ENCODE measurements around the gene LKAAEAR1.

The LKAAEAR1 gene

DNA sequence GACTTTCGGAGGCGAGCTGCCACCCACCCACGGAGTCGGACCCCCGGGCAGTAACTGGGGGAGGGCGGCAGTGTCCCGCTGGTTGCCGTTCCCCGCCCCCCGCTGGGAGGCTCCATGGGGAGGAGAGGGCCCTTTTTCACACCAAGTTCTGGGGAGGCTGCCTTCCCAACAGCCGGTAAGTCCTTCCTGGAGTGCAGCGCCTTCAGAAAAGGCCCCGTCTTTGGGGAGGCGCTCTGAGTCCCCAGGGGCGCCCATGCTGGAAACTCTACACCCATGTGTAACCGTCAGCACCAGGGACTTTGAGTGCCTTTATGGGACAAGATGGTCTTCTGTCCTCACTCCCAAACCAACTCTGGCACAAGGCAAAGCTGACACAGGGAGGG is 34.3 kb downstream of the LKAAEAR1 start:
- DNase-seq = no peak

- DNase-seq = peak; percentile 49
Measured at GRCh38 chr20:64049060-64049877, 34.9 kb downstream of the LKAAEAR1 start, which contains the start of gene SOX18. TSS of gene SOX18 (minus strand) at chr20:64049639. CDS start at chr20:64049516, 123 bp downstream.

- DNase-seq = peak; percentile 22
Measured at GRCh38 chr20:64048402-64049044, 35.7 kb downstream of the LKAAEAR1 start.

- no peak for DNase-seq
Measured at GRCh38 chr20:64047968-64048401, 36.2 kb downstream of the LKAAEAR1 start.

GRCh38 chr20:64047046-64047389 is 37.2 kb downstream of the LKAAEAR1 start:
- DNase-seq = no peak

DNA sequence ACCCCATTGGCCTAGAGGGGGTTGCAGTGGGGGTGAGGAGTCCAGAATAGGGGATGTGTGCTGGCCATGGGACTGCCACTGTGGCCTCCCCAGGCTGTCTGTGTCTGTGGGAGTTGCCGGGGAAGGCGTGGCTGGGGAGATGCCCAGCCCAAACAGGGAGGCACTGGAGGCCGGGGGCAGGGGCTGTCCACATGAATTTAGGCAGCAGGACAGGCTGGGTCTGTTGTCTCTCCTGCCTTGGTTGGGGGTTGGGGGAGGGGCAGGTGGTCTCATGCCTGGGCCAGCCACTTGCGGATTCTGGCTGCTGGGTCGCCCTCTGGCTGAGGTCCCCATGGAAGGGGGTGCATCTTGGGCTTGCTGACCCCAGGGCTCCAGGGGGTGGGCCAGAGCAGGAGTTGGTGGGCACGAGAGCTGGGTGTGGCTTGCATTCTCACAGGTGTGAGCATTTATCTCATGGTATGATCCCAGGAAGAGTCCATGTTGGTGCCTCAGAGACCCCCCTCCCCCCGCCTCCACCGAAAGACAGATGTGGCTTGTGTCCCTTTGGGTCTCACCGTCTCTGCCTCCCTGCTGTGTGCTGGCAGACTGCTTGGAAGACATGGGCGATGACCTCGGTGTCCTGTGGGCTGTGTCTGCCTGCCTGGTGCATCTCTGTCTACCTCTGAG is 38.7 kb downstream of the LKAAEAR1 start:
- DNase-seq = no peak

GRCh38 chr20:64044484-64045247 is 39.5 kb downstream of the LKAAEAR1 start:
- no peak for DNase-seq

DNA sequence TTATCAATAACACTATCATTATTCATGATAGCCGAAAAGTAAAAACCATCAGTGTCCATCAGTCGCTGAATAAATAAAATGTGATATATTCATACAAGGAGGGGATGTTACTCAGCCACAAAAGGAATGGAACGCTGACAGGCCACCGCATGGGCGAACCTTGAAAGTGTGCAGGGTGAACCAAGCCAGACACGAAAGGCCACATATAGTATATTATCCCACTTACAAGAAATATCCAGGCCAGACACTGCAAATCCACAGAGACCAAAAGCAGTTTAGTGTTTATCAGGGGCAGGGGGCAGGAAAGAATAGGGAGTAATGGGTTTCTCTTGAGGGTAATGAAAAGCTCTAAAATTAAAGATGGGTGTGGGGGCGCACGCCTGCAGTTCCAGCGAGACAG is 40.4 kb downstream of the LKAAEAR1 start:
- no peak for DNase-seq

DNA sequence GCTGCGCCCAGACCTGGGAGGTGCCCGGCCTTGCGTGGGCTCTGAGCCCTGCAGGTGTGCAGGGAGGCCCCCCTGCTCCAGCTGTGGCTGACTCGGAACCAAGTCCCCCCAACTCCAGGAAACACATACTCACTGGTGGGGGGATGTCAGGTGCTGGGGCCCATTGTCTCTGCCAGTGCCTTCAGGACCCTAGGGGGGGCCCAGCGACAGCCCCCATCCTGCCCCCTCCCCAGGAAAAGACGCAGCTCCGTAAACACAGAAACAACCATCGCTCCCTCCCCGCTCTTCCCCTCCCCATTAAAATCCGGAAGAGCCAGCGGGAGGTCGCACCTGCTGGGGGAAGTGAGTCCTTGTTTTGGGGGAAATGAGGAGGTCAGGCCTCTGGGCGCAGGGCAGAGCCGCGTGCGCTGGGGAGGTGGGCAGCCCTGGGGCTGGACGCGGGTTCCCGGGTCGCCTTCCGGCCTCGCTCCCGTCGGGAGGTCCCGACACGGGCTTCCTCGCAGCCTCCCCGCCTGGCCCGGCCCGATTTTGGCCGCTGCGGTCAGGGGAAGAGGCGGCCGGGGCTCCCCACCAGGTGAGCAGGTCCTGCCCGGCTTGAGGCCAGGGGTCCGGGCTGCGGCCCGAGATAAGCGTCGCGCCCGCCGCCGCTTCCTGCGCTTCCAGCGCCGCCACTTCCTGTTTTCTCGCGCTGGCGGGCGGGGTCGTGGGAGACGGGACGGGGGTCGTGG is 42.0 kb downstream of the LKAAEAR1 start:
- no peak for DNase-seq

DNA sequence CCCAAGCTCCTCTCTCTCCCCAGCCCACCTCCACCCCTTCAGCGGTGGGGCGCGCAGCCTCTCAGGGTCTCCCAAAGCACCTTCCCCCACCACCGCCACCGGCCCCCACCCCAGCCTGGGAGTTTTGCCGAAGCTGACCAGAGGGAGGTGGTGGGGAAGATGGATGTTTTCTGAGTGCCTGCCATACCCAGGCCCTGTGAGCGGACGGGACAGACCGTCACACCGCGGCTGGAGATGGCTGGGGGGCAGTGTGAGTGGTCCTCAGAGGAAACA is 42.5 kb downstream of the LKAAEAR1 start:
- no peak for DNase-seq

DNA sequence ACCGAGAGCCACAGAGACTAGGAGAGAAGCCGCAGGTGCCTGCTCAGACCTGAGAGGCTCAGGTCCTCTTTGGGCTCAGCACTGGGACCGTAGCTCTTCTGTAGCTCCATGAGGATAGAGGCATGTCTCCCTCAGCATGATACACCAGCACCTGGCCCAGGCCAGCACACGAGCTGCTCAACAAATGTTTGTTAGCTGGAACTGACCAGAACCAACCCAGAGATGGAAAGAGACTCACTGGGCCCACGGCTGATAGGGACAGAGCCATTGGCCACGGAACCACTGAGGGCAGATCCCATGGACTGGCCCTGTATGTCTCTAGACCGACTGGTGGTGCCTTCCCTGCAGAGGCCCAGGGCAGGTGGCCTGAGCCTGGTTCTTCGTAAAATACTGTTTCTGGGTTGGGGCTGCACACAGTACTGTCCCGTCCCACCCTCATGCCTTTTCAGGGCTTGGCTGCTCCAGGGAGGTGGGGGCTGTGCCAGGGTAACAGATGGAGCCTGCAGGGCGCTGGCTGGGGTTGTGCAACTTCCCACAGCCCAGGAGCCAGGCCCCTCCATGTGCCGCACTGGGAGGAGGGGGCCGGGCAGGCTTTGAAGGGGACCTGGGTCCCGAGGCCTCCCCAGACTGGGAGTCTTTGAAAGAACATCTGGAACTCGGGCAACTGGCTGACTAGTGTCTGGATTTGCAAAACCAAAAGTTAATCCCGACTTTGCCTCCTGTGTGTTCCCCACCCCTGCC is 43.0 kb downstream of the LKAAEAR1 start:
- no peak for DNase-seq

DNA sequence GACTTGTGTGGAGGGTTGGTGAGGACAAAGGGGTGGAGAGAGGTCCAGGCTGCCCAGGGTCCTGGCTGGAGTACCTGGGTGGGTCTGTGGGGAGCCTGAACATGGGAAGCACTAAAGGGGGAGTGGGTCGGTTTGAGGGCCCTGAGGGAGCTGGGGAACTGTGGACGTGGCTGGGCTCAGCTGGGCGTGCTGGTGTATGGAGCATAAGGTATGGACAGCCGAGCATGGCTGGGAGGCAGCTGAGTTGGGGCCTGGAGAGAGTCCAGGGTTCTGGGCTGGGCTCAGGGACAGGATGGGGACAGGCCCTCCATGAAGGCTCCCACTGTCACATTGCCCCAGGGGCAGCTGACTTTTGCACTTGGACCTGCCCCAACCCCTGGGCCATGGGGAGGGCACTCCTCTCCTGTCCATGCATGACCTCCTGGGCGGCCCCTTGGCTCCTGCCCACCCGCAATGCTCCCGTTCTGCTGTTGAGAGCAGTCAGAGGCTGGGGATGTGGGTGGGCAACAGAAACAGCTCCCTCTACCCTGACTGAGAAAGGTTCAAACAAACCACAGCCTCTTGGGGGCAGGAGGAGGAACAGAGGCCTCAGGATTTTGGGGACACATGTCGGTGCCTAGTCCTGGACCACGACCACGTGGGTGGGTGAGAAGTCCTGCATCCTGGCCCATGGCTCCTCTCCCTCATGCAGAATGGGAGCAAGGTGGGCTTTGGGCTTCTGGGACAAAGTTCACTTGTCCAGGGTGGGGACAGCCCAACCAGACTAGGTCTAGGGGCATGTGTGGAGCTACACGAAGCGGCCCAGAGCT is 43.8 kb downstream of the LKAAEAR1 start:
- DNase-seq = no peak

- DNase-seq = no peak
Measured at GRCh38 chr20:64039293-64040160, 44.7 kb downstream of the LKAAEAR1 start.

GRCh38 chr20:64038565-64039292 is 45.5 kb downstream of the LKAAEAR1 start:
- DNase-seq = peak; percentile 80

GRCh38 chr20:64038224-64038564 is 46.0 kb downstream of the LKAAEAR1 start:
- no peak for DNase-seq

- DNase-seq = no peak
Measured at GRCh38 chr20:64037498-64038213, 46.5 kb downstream of the LKAAEAR1 start.

DNA sequence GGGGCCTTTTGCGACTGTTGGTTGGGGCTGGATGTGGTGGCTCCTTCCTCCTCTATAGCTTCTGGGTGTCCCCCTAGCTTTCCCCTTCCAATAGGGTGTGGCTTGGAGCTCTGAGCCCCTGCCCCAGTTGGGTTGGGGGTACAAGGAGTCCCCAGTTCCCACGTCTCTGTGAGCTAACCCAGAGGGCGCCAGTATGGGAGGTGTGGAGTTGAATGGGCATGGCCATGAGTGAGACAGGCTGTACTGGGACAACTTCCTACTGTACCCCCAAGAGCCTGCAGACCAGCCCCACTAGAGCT is 47.0 kb downstream of the LKAAEAR1 start:
- no peak for DNase-seq

- DNase-seq = no peak
Measured at GRCh38 chr20:64036346-64037198, 47.6 kb downstream of the LKAAEAR1 start.

Data from femur (tissue), 1 donor.